ENCODE data around the gene UNC80. TPM values are rescaled to one million over a fixed set of nuclear protein-coding genes. Genes with fewer than 3 reads are reported as not detected.

Gene UNC80
- total and polyA plus RNA-seq, 2 experiments from 2014 or later, result not detected

DNA sequence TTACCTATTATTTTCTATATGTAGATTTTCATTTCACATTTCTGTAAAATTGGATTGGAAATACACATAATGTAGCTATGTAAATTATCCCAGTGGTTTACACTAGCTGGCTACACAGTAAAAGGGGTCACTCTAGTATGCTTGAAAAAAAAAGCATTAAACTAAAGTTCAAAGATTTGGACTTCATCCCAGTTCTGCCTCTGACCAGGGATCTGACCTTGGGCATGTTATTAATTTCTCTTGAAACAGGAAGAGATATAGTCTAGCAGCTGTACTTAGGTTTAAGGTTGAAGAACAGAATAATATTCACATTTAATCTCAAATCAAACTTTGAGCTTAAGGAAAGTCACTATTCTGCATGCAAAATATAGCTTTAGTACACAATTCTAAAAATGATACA lies 166.3 kb downstream of the UNC80 start:
- Histone ChIP-seq H3K27me3 (replicated peaks; ENCODE audit: insufficient read depth) (no peaks in the 10 kb centered on the region), H3F3A (ENCODE audit: insufficient read depth) (no peaks in the 10 kb centered on the region), H2AFZ (no peak overlapping the region), H3K4me1 (ENCODE audit: insufficient read depth) (0 out of 2 replicates have a peak, but pooled peaks cover 9% of the 10 kb centered on the region), H3K4me3 (no peak overlapping the region), H3K27ac (no peak overlapping the region), H3K79me2 (ENCODE audit: insufficient read depth) (no peaks in the 10 kb centered on the region), H3K9me2 (ENCODE audit: insufficient read depth) (no peaks in the 10 kb centered on the region), H3K9me3 (ENCODE audit: low read depth) (no peaks in the 10 kb centered on the region), H3K4me2 (ENCODE audit: unreplicated experiment) (no peak overlapping the region), H4K20me1 (ENCODE audit: insufficient read depth) (no peaks in the 10 kb centered on the region), H3K9ac (no peak overlapping the region), H3K36me3 (ENCODE audit: low read depth) (no peaks in the 10 kb centered on the region)
- no peak for DNase-seq
- no peak for TF ChIP-seq EZH2 (IDR thresholded peaks at IDR 0.05; ENCODE audit: insufficient read depth, poor library complexity, severe bottlenecking)
- no peak for TF ChIP-seq EZH2phosphoT487 (IDR thresholded peaks at IDR 0.05; ENCODE audit: insufficient read depth, low read depth)
- in situ Hi-C loops (cut with MboI), result no loop called here

DNA sequence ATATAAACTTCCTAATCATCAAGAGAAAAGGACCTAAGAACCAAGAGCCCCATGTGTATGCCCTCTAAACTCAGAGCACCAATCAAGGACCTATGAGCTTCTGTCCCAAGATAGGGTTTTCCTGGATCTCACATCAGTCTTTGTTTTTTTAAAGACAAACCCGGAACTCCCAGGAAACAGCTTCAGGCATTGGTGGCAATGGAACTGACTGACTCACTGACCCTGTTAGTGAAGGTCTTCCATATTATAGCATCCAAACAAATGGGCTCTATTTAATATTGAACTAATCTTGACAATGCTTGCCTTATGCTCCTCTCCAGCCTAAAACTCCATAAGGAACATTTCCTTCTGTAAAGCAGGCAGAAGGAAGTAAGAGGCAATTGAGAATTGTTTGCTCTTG lies 167.3 kb downstream of the UNC80 start:
- no peak overlapping the region for H3K27ac ChIP-seq
- no peak for TF ChIP-seq EZH2 (IDR thresholded peaks at IDR 0.05; ENCODE audit: insufficient read depth, poor library complexity, severe bottlenecking)
- no peak for TF ChIP-seq EZH2phosphoT487 (IDR thresholded peaks at IDR 0.05; ENCODE audit: insufficient read depth, low read depth)
- H3K9ac ChIP-seq, result no peak overlapping the region
- H3K36me3 ChIP-seq (ENCODE audit: low read depth), result no peaks in the 10 kb centered on the region
- no peak for DNase-seq
- H3K9me3 ChIP-seq (ENCODE audit: low read depth), result no peaks in the 10 kb centered on the region
- no peaks in the 10 kb centered on the region for H3F3A ChIP-seq (ENCODE audit: insufficient read depth)
- no peaks in the 10 kb centered on the region for H3K79me2 ChIP-seq (ENCODE audit: insufficient read depth)
- no peak overlapping the region for H3K4me3 ChIP-seq
- H4K20me1 ChIP-seq (ENCODE audit: insufficient read depth), result no peaks in the 10 kb centered on the region
- no peak overlapping the region for H2AFZ ChIP-seq
- H3K27me3 ChIP-seq (replicated peaks; ENCODE audit: insufficient read depth), result no peaks in the 10 kb centered on the region
- WGBS, 2 experiments (ENCODE audit: low coverage in 1 of 2, low lambda C conversion rate in 2 of 2, missing lambda C conversion rate in 2 of 2), result 83 to 92% methylated on average over 1 of the region's 1 CpG
- H3K9me2 ChIP-seq (ENCODE audit: insufficient read depth), result no peaks in the 10 kb centered on the region
- in situ Hi-C loops (cut with MboI), result no loop called here
- 0 out of 2 replicates have a peak, but pooled peaks cover 9% of the 10 kb centered on the region for H3K4me1 ChIP-seq (ENCODE audit: insufficient read depth)
- H3K4me2 ChIP-seq (ENCODE audit: unreplicated experiment), result no peak overlapping the region

DNA sequence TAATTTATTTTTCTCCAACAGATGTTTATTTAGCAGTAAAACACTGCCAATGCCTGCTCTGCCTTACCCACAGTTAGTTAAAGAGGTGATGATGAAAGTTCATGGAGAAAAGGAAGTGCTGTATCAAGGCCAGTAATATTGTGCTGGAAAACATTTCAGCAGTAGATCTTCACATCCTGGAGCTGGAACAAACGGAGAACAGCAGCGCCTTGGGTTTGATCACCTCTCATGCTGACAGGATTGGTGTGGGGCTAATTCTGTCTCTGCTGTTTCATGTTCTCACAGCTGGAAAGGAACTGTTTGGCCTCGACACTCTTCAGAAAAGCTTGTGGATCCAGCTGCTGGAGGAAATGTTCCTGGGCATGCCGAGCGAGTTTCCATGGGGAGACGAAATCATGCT lies 169.3 kb downstream of the UNC80 start:
- no peaks in the 10 kb centered on the region for H3K36me3 ChIP-seq (ENCODE audit: low read depth)
- DNase-seq, result peak; percentile 12
- H3F3A ChIP-seq (ENCODE audit: insufficient read depth), result no peaks in the 10 kb centered on the region
- no peaks in the 10 kb centered on the region for H3K4me1 ChIP-seq (ENCODE audit: insufficient read depth)
- H3K9ac ChIP-seq, result no peak overlapping the region
- H3K9me2 ChIP-seq (ENCODE audit: insufficient read depth), result no peaks in the 10 kb centered on the region
- TF ChIP-seq EZH2 (IDR thresholded peaks at IDR 0.05; ENCODE audit: insufficient read depth, poor library complexity, severe bottlenecking) (no peak), EZH2phosphoT487 (IDR thresholded peaks at IDR 0.05; ENCODE audit: insufficient read depth, low read depth) (no peak)
- no peak overlapping the region for H3K27ac ChIP-seq
- H3K27me3 ChIP-seq (replicated peaks; ENCODE audit: insufficient read depth), result no peaks in the 10 kb centered on the region
- H4K20me1 ChIP-seq (ENCODE audit: insufficient read depth), result no peaks in the 10 kb centered on the region
- no peaks in the 10 kb centered on the region for H3K9me3 ChIP-seq (ENCODE audit: low read depth)
- peak overlapping the region; percentile 56 for H2AFZ ChIP-seq
- H3K4me3 ChIP-seq, result peak overlapping the region; percentile 17; the same call in 1 of the 2 replicates
- H3K79me2 ChIP-seq (ENCODE audit: insufficient read depth), result no peaks in the 10 kb centered on the region
- in situ Hi-C loops (cut with MboI), result no loop called here
- WGBS, 2 experiments (ENCODE audit: low coverage in 1 of 2, low lambda C conversion rate in 2 of 2, missing lambda C conversion rate in 2 of 2), result 3 to 8% methylated on average over 6 of the region's 6 CpGs
- H3K4me2 ChIP-seq (ENCODE audit: unreplicated experiment), result peak overlapping the region; percentile 34

DNA sequence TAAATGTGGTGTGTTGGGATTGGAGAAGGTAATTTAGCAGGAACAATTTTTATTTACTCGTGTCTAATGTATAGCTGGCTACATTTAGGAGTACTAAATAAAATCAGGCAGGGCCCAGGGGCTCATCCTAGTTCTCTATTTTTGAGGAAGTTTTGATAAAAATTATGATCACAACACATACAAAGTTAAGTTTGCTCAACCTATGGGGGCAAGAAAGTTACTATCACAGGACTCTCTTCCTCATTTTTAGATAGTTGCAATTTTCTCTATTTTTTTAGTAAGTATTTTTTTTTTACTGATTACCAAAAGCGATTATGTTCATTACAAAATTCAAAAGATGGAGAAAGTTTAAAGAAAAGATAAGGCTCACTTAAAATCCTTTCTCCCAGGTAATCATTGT lies 170.8 kb downstream of the UNC80 start:
- no peak for DNase-seq
- in situ Hi-C loops (cut with MboI), result no loop called here

More for the DNA sequence above, 170.8 kb downstream of the UNC80 start:
- TF ChIP-seq EZH2phosphoT487 (IDR thresholded peaks at IDR 0.05; ENCODE audit: insufficient read depth, low read depth) (no peak), EZH2 (IDR thresholded peaks at IDR 0.05; ENCODE audit: insufficient read depth, poor library complexity, severe bottlenecking) (no peak)
- Histone ChIP-seq H3K36me3 (ENCODE audit: low read depth) (no peaks in the 10 kb centered on the region), H3K79me2 (ENCODE audit: insufficient read depth) (no peaks in the 10 kb centered on the region), H3K27ac (no peak overlapping the region), H4K20me1 (ENCODE audit: insufficient read depth) (no peaks in the 10 kb centered on the region), H3K4me3 (no peak overlapping the region), H2AFZ (no peak overlapping the region), H3K9ac (no peak overlapping the region), H3K4me1 (ENCODE audit: insufficient read depth) (no peaks in the 10 kb centered on the region), H3F3A (ENCODE audit: insufficient read depth) (no peaks in the 10 kb centered on the region), H3K9me3 (ENCODE audit: low read depth) (no peaks in the 10 kb centered on the region), H3K4me2 (ENCODE audit: unreplicated experiment) (no peak overlapping the region), H3K9me2 (ENCODE audit: insufficient read depth) (no peaks in the 10 kb centered on the region), H3K27me3 (replicated peaks; ENCODE audit: insufficient read depth) (no peaks in the 10 kb centered on the region)
- 56 to 61% methylated on average over 2 of the region's 2 CpGs for WGBS, 2 experiments (ENCODE audit: low coverage in 1 of 2, low lambda C conversion rate in 2 of 2, missing lambda C conversion rate in 2 of 2)

Measured in GM23248 (cell line).